DND-41 (cell line): ENCODE data around the gene DHRSX.

Source experiments
- EZH2 ChIP-seq: IDR thresholded peaks from 3 replicates; pipeline ENCODE4 v1.6.1; 2012; ENCODE audit warnings: borderline replicate concordance, low read depth, mild to moderate bottlenecking, moderate library complexity, low read length, inconsistent platforms; ENCODE audit not compliant: severe bottlenecking
- TF ChIP-seq, protein P1 (sequence below): IDR thresholded peaks from 2 replicates; pipeline ENCODE4 v1.5.1; 2012; ENCODE audit warnings: borderline replicate concordance, low read length, moderate library complexity, mild to moderate bottlenecking; ENCODE audit not compliant: poor library complexity, severe bottlenecking; ENCODE audit errors: extremely low read depth

DNA sequence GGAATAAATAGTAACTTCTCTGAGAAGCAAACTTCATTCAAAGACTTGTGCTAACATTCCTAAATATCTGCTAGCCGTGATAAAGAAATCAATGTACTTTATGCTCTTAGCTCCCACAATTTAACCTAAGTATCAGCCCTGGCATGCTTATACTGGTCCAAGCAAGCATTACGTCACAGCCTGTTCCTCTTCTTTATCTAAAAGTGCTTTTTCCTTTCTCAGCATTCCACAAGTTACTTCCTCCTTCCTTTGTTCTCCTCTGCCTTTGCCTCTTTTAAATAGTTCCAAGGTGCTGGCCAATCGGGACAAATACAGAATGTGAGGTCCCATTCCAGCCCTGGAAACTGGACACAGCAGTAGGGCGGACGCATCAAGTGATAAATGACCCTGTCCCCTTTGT lies 249.6 kb downstream of the DHRSX start:
- TF ChIP-seq, protein P1, sequence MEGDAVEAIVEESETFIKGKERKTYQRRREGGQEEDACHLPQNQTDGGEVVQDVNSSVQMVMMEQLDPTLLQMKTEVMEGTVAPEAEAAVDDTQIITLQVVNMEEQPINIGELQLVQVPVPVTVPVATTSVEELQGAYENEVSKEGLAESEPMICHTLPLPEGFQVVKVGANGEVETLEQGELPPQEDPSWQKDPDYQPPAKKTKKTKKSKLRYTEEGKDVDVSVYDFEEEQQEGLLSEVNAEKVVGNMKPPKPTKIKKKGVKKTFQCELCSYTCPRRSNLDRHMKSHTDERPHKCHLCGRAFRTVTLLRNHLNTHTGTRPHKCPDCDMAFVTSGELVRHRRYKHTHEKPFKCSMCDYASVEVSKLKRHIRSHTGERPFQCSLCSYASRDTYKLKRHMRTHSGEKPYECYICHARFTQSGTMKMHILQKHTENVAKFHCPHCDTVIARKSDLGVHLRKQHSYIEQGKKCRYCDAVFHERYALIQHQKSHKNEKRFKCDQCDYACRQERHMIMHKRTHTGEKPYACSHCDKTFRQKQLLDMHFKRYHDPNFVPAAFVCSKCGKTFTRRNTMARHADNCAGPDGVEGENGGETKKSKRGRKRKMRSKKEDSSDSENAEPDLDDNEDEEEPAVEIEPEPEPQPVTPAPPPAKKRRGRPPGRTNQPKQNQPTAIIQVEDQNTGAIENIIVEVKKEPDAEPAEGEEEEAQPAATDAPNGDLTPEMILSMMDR: no peak
- TF ChIP-seq EZH2: no peak
